Forelimb muscle (tissue), 1 donor: Measurements from ENCODE around the gene ENTREP1. TPM values are rescaled to one million over a fixed set of nuclear protein-coding genes. Genes with fewer than 3 reads are reported as not detected.
"Not testable (repeated sequence)": the region's sequence is repeated elsewhere in the genome, so short reads cannot be mapped to it uniquely, and the experiment has no call there.

Experiments
- DNase-seq: peaks from one replicate; pipeline ENCODE4 v3.0.0-alpha.2; 2013; ENCODE audit warnings: low read depth
- polyA plus RNA-seq: library from polyadenylated mRNA; unstranded; fragments of 120-200 nt; gene quantifications from one replicate; pipeline ENCODE4 v1.2.1, GENCODE V29; 2013; ENCODE audit not compliant: insufficient read length

Gene ENTREP1
- polyA plus RNA-seq, 1 donor = 41.9 TPM

DNA sequence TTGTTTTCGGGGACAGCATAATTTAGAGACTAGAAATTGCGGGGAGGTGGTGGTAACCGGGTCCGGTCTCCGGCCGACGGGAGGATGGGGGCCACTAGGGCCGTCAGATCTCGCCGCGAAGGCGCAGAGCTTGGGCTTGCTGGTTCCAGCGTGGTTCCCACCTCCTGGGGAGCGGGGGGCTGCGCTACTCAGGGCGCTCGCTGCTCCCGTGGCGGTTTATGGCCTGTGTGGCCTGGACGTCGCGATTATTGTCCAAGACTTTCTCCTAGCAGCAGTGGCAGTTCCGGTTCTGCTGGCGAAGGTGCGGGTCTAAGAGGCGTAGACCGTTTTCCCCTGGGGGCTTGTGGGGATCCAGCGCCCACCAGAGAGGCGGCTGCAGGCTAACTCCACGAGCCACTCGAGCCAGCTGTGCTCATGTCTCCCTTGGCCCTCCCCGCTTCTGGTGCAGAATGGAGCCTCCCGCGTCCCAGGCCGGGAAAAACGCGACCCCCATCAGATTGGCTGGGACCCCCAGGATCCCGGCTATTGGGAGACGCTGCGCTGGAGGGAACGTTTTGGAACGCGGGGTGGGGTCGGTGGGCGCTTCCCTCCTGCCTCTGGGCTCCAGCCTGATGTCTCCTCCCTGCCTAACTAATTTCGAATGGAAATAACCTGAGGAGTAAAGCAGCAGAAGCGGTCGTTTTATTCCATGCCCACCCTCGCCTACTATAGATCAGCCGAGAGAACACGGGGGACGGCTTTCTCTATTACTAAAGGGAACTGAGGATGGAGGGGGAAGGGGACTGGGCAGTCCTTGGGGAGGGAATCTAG is 87.1 kb downstream of the ENTREP1 start:
- no peak for DNase-seq

DNA sequence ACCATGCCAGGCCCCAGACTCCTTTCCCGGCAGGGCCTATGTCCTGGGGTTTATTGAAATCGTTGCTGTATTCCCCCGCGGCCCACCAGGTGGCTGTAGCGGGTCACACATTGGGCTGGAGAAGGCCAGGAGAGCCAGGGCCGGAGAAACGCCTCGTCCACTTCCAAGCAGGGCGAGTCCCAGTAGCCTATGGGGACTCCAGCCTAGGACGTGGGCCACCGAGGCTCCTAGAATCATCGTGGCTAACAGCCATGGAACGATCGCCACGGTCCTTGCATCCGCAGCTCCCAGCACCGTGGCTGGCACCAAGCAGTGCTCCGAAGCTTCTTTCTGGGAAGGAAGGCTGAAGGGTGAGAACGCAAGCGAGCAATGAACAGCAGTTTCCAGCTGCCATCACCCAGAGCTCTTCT is 87.7 kb downstream of the ENTREP1 start:
- DNase-seq = no peak

DNA sequence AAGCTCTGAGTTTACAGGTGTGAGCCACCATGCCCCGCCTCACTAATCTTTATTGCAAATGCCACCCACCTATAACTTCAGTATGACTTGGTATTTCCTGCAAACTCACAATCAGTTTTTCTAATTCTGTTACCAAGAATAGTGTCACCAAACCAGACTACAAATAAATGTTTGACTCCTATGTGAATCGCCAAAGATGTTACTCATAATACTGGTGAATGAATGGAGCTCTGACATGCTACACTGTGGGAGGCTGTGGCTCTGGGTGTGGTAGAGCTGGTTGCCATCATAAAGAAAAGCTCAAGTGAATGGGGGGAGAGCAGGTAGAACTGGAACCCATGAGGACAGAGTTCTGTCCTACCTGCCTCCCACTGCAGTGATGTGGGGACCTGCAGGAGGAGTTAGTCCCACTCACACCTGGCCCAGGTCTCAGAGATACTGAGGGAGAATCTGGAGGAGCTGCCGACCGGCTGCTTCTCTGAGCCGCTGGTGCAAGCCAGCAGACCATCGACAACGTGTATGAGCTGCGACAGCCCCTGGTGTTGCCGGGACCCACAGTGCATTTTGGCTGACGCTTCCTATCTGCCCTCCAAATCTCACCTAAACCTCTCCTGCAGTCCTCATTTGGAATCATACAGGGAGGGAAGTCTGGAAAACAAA is 95.7 kb downstream of the ENTREP1 start:
- DNase-seq = no peak

DNA sequence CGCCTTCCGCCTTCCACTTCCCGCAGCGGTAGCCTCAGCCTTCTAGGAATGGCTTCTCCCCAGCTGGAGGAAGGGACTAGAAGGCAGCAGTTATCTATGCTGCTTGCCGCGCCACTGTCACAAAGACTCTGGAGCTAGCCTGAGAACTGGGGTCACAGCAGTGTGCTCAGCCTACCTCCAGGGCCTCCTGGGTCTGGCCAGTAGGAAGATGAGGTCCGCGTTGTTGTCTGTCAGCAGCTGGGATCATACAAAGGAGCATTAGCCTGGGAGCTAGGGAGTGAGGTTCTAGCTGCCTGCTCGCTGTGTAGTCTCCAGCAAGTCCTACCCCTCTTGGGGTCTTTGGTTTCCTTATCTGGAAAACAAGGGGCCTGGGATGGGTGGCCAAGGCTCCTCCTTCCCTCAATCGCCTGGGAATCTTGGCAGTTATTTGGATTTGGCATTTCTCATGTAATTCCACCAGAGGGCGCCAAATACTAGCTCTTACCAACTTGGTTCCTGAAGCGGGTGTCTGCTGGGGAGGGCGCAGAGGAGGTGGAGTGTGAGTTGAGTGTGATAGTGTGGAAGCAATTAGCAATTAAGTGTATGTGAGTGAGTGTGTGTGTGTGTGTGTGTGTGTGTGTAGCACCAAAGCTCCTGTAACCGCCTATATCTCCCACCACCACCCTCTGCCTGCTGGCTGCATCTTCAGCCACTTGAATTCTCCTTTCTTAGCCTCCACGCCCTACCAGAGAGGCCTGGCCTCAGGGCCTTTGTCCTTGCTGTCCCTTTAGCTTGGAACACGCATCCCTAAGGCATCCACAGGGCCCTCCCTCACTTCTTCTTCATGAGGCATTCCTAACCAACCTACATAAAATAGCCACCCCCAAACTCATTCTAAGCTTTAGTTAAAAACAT is 97.1 kb downstream of the ENTREP1 start:
- DNase-seq = peak; percentile 20

DNA sequence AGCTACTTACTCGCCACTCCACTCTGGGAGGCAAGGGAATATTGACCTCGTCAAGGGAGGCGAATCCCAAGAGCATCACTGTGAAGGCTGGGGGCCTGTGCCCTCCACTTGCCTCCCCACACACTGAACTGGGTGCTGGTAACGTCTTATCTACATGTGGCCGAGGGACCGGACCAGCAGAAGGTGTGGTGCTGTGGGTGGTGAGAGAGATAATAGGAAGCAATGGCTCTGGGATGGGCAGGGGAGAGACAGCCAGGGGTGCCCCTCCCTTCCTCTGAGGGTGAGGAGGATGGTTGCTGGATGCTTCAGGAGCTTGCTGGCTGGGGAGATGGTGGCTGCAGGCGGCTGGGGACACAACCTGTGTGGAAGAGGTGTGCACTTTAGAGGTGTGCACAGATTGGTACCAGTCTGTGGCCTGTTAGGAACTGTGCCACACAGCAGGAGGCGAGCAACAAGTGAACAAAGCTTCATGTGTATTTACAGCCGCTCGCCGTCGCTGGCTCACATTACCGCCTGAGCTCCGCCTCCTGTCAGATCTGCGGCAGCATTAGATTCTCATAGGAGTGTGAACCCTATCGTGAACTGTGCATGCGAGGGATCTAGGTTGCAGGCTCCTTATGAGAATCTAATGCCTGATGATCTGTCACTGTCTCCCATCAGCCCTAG is 100.3 kb downstream of the ENTREP1 start:
- DNase-seq = no peak

DNA sequence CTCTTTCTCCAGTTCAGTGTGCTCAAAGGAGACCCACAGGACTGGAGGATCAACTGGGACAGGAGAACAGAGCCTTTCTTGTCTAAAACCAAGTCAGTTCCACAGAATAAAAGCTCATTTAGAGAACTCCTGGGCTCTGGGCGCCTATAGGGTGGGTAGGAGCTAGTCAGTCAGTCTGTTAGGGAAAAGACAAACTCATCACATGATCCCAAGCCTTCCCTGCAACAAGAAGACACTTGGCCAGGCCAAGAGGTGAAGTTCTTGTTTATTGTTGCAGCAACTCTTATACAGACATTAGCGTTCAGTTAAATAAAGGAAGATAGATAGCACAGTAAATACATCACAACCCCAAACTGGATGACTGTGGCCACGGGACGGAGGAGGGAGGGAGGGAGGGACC is 102.3 kb downstream of the ENTREP1 start:
- no peak for DNase-seq

DNA sequence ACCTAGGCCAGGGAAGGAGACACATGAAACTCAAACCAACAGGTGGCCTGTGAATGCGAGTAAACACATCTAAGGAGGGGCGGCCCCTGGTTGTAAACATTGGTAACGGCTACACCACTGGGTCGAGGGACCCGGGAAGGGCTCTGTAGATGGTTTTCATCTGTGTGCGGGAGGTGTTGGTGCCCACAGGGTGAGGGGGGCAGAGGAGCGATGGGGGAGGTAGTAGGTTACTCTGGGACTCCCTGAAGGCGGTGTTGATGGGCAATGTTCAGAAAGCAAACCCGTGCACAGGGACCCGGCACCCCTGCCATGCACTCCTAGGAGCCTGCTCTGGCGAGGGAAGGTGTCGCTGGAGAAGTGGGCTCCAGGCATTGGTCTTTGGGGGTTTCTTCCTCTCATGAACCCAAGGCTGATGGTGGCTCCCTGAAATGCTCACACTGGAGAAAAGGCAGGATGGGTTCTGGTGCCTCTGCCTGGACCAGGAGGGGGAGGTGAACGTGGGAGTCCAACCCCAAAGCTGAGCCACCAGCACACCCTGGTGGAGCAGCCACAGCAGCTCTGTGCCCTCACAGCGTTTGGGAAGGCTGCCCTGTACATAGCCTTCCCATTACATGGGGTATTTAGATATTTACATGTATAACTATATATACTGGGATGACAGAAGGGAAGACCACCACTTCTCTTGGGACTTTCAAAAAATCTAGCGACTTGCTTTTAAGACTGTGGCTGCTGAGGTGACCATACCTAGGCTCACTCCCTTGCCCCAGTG is 103.2 kb downstream of the ENTREP1 start:
- no peak for DNase-seq

DNA sequence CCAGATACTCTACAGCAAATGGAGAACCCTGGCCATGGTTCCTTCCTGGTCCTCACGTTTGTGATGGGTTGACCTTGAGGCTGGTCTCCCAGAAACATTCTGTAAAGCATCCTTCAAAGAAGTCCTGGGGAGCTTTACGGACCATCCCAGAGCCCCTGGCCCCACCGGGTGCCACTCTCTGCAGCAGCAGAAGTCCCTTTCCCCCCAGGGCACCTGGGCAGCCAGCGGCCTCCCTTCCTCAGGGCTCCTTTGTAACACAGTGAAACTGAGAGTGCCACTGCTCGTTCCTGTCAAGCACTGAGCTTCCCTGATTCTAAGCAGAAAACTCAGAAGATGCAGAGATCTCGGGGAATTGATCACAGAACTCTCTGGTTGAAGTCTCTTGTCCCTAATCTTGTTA is 104.3 kb downstream of the ENTREP1 start:
- no peak for DNase-seq

DNA sequence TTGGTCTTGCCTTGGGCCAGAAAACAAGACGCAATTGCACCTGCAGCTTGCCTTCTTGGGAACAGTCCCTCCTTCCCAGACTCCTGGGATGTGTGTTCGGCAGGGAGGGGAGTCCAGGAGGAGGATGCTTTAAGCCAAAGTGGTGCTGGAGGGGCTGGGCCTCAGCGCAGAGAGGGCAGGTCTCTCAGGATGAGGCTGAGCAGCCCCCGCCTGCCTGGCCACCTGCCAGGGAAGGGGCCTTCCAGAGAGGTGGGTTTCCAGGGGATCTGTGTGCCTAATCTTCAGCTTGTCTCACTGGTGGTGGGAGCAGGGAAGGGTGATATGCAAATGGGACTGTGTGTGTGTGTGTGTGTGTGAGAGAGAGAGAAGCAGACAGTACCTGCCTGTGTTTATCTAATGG is 105.2 kb downstream of the ENTREP1 start:
- DNase-seq = no peak

DNA sequence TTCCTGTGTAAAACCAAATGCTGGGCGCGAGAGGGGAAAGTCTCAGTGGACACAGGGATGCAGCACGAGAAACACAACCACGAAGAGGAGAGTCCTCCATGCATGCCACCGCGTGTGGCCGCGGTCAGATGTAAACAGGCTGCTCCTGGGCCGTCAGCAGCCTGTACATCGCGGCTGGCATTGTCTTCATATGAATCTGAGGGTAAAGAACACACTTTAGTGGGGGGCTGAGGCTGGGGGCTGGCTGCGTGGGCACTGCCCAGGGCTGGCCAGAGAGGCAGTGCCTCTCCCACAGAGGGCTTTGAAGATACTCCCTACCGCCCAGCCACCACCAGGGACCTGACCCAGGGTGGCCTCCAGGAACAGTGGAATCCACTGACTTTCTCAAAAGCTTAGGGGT is 106.2 kb downstream of the ENTREP1 start:
- no peak for DNase-seq

DNA sequence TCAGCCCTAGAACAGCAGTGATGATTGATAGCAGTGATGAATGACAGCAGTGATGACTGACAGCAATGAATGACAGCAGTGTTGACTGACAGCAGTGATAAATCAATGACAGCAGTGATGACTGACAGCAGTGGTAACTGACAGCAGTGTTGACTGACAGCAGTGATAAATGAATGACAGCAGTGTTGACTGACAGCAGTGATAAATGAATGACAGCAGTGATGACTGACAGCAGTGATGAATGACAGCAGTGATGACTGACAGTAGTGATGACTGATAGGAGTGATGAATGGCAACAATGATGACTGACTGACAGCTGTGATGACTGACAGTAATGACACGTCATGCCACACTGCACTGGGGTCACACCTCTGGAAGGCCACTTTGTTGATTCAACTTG is 106.8 kb downstream of the ENTREP1 start:
- DNase-seq = no peak

DNA sequence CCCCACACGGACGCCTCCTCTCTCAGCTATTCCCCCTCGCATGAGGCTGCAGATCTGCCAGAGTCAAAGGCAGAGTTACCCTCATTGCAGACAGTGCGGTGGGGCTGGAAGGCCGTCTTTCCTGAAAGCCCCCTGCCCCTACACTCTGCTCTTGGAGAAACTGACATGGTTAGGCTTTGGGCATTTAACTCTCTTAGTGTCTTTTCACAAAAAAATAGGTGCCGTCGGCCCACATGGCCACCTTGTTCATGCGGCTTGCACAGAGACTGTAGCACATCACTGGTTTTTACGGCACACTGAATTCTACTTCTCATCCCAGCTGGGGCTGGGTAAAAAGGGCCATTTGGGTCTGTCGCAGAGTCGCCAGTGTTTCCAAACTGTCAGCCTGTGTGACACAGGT is 107.6 kb downstream of the ENTREP1 start:
- no peak for DNase-seq

DNA sequence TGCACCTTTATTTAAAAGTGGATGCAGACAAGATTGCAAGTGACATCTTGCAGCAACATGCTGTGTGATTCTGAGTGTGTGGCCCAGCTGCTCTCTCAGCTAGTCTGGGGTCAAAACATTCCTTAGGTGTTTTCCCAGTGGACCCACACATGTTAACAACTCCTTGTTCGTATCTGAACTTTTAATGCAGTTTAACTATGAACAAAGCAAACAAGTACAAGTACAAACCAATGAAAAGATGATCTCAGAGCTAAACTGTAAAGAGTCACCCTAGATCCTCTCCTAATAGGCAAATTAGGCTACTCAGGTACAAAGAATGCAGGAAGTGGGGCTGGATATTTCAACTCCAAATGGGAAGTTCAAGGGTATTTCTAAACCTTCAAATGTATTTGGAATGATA is 108.4 kb downstream of the ENTREP1 start:
- DNase-seq = no peak

DNA sequence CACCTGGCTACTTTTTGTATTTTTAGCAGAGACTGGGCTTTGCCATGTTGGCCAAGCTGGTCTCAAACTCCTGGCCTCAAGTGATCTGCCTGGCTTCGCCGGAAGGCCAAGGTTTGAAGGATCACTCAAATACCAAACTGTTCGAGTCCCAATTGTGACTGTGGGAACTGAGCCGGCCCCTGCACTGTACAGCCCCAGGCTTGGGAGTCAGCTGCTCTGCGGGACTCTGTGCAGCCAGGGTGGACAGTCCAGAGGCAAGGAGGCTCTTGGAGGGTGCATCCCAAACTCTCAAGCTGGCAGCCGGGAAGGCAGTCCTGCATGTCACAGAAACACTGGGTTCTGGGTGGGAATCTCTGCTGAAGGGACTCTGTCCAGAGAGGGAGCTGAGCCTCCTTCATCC is 109.0 kb downstream of the ENTREP1 start:
- DNase-seq = no peak

DNA sequence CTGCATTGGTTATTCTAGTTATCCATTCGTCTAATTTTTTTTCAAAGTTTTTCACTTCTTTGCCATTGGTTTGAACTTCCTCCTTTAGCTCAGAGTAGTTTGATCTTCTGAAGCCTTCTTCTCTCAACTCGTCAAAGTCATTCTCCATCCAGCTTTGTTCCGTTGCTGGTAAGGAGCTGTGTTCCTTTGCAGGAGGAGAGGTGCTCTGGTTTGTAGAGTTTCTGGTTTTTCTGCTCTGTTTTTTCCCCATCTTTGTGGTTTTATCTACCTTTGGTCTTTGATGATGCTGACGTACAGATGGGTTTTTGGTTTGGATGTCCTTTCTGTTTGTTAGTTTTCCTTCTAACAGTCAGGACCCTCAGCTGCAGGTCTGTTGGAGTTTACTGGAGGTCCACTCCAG is 114.6 kb downstream of the ENTREP1 start:
- DNase-seq = not testable (repeated sequence)

DNA sequence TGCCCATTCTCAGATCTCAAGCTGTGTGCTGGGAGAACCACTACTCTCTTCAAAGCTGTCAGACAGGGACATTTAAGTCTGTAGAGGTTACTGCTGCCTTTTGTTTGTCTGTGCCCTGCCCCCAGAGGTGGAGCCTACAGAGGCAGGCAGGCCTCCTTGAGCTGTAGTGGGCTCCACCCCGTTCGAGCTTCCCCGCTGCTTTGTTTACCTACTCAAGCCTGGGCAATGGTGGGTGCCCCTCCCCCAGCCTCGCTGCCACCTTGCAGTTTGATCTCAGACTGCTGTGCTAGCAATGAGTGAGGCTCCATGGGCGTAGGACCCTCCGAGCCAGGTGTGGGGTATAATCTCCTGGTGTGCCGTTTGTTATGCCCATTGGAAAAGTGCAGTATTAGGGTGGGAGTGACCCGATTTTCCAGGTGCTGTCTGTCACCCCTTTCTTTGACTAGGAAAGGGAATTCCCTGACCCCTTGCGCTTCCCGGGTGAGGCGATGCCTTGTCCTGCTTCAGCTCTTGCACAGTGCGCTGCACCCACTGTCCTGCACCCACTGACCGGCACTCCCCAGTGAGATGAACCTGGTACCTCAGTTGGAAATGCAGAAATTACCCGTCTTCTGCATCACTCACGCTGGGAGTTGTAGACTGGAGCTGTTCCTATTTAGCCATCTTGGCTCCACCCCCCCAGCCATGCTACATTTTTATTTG is 115.4 kb downstream of the ENTREP1 start:
- not testable (repeated sequence) for DNase-seq
